ENCODE results near the gene RBFOX2. TPM values are rescaled to one million over a fixed set of nuclear protein-coding genes. Genes with fewer than 3 reads are reported as not detected.

The RBFOX2 gene
- total and polyA plus RNA-seq, 10 of the 15 experiments (the other 5 are each of a cell fraction or from before 2014, with no cell fraction given): 0.01 to 2.7 (median 0.17) TPM; not detected in 4

DNA sequence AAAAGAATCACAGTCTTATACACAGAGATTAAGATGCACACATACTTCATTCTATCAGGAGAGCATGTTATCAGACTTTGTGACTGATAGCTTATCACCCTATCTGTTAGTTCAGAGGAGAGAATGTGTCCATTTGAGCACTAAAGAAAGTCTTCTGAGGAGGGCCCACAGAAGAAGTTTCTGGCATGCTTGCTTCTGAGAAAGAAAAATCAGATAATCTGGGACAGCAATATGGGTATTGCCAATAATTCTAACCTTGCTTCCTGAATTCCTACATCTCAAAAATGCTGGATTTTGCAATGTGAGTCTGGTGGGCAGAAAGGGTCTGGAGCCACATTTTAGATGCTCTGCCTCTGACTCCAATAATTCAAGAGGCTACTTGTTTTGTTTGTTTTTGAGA lies 128.9 kb downstream of the RBFOX2 start:
- RAD21 ChIA-PET (ENCODE audit: unreplicated experiment): no interaction called here
- in situ Hi-C loops (cut with MboI): no loop called here

More for the DNA sequence above, 128.9 kb downstream of the RBFOX2 start:
- H3K27me3 ChIP-seq (replicated peaks in 1 of 2; ENCODE audit: control insufficient read depth in 2 of 2, insufficient read depth in 2 of 2, low read length in 1 of 2): no peaks in the 10 kb centered on the region; a peak in 1 of 4 replicates
- CTCF ChIA-PET: interaction anchor here (0.7 to 1.0 kb wide), 2 partner anchors 28 to 1326 kb away, joined by 3 to 4 read pairs; no protein-coding TSS in a partner anchor
- H2AFZ ChIP-seq (ENCODE audit: control insufficient read depth, low read depth, low read length): no peak overlapping the region
- BruUV-seq (replicated peaks): no TSS peak
- H3K36me3 ChIP-seq (ENCODE audit: control insufficient read depth in 2 of 2, insufficient read depth in 2 of 2, low read length in 1 of 2): no peaks in the 10 kb centered on the region
- ATAC-seq (no peak), DNase-seq (ENCODE audit: low read depth, low spot score) (no peak), FAIRE-seq (no peak)
- no peaks in the 10 kb centered on the region for H3K4me1 ChIP-seq (ENCODE audit: control insufficient read depth, insufficient read depth, low read length)
- SMC1A ChIA-PET (ENCODE audit: uncharacterized antibody, unreplicated experiment): no interaction called here
- H3K4me3 ChIP-seq: no peak overlapping the region
- H3K9ac ChIP-seq (ENCODE audit: control insufficient read depth, insufficient read depth, low read length): no peak overlapping the region
- POLR2A ChIA-PET: no interaction called here
- H4K20me1 ChIP-seq (ENCODE audit: control insufficient read depth, insufficient read depth): no peaks in the 10 kb centered on the region
- no peak overlapping the region for H3K4me2 ChIP-seq (ENCODE audit: control insufficient read depth, insufficient read depth)
- H3K9me3 ChIP-seq (replicated peaks; ENCODE audit: control insufficient read depth, insufficient read depth, low read length): no peaks in the 10 kb centered on the region
- TF ChIP-seq FOXM1 (IDR thresholded peaks at IDR 0.05; ENCODE audit: low read depth, low read length): no peak
- no peak for TF ChIP-seq ZBED1 (IDR thresholded peaks at IDR 0.05; ENCODE audit: borderline replicate concordance)
- no peak for TF ChIP-seq LARP7 (IDR thresholded peaks at IDR 0.05)
- TF ChIP-seq PAX5 (IDR thresholded peaks at IDR 0.05; ENCODE audit: borderline replicate concordance, low read depth, low read length): no peak
- TF ChIP-seq TARDBP (IDR thresholded peaks at IDR 0.05; ENCODE audit: borderline replicate concordance): no peak
- TF ChIP-seq HDAC6 (IDR thresholded peaks at IDR 0.05; ENCODE audit: unreplicated experiment): no peak
- TF ChIP-seq, protein P1, sequence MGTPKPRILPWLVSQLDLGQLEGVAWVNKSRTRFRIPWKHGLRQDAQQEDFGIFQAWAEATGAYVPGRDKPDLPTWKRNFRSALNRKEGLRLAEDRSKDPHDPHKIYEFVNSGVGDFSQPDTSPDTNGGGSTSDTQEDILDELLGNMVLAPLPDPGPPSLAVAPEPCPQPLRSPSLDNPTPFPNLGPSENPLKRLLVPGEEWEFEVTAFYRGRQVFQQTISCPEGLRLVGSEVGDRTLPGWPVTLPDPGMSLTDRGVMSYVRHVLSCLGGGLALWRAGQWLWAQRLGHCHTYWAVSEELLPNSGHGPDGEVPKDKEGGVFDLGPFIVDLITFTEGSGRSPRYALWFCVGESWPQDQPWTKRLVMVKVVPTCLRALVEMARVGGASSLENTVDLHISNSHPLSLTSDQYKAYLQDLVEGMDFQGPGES (IDR thresholded peaks at IDR 0.05): no peak
- no peak for TF ChIP-seq ETV6 (conservative IDR thresholded peaks at IDR 0.05 in 1 of 2, IDR thresholded peaks at IDR 0.05 in 1 of 2; ENCODE audit: borderline replicate concordance in 1 of 2, low read depth in 1 of 2)
- no peak for TF ChIP-seq YBX1 (IDR thresholded peaks at IDR 0.05)
- TF ChIP-seq, protein P2, sequence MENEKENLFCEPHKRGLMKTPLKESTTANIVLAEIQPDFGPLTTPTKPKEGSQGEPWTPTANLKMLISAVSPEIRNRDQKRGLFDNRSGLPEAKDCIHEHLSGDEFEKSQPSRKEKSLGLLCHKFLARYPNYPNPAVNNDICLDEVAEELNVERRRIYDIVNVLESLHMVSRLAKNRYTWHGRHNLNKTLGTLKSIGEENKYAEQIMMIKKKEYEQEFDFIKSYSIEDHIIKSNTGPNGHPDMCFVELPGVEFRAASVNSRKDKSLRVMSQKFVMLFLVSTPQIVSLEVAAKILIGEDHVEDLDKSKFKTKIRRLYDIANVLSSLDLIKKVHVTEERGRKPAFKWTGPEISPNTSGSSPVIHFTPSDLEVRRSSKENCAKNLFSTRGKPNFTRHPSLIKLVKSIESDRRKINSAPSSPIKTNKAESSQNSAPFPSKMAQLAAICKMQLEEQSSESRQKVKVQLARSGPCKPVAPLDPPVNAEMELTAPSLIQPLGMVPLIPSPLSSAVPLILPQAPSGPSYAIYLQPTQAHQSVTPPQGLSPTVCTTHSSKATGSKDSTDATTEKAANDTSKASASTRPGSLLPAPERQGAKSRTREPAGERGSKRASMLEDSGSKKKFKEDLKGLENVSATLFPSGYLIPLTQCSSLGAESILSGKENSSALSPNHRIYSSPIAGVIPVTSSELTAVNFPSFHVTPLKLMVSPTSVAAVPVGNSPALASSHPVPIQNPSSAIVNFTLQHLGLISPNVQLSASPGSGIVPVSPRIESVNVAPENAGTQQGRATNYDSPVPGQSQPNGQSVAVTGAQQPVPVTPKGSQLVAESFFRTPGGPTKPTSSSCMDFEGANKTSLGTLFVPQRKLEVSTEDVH (IDR thresholded peaks at IDR 0.05; ENCODE audit: low read depth, partially characterized antibody): no peak
- TF ChIP-seq EGR1 (IDR thresholded peaks at IDR 0.05; ENCODE audit: borderline replicate concordance in 1 of 2, low read depth in 2 of 2, low read length in 2 of 2): no peak
- TF ChIP-seq MTA2 (IDR thresholded peaks at IDR 0.05; ENCODE audit: low read depth): no peak
- TF ChIP-seq RBBP5 (conservative IDR thresholded peaks at IDR 0.05): no peak
- no peak for TF ChIP-seq HDGF (IDR thresholded peaks at IDR 0.05)
- H3K27ac ChIP-seq (ENCODE audit: control insufficient read depth, insufficient read depth): no peak overlapping the region
- H3K79me2 ChIP-seq (ENCODE audit: control insufficient read depth, insufficient read depth, low read length): no peaks in the 10 kb centered on the region
- intact Hi-C loops (cut with micrococcal nuclease; ENCODE audit: unreplicated experiment): no loop called here

Data from GM12878 (cell line).